Dermis microvascular lymphatic vessel endothelial cell (primary cell): ENCODE results near the gene SH3RF3. TPM values are rescaled to one million over a fixed set of nuclear protein-coding genes. Genes with fewer than 3 reads are reported as not detected.

Source experiments
- DNase-seq, 2 donors: peaks; one replicate each; pipeline versions ENCODE4 v3.0.0 to v3.0.0-alpha.2; 2010; ENCODE audit warnings: low read depth in 2 of 2
- total RNA-seq: library from RNA; depleted of rRNA; stranded (reverse); fragments of >200 nt; gene quantifications from 2 replicates; pipeline ENCODE4 v1.2.1, GENCODE V29; 2014

SH3RF3 gene
- total RNA-seq, 1 donor from 2014 or later: 4.5 TPM

DNA sequence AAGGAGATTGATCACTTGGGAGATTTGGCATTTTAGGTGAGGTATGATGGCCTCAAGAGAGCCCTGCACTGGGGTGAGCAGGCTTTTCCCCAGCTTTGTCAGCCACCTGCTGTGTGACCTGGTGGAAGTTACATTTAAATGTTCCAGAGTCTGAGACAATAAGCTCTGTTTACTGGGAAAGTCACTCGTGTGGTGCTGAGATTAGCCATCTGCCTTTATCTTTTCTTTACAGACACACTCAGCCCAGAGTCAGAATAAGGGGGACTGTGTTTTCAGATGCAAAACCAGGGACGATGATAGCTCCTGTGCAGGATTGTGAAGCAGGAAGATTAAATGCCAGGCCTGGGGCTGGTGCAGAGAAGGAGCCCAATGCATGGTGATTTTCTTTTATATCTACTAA lies 47.9 kb downstream of the SH3RF3 start:
- DNase-seq: peak in 1 of 2 donors; percentile 41

DNA sequence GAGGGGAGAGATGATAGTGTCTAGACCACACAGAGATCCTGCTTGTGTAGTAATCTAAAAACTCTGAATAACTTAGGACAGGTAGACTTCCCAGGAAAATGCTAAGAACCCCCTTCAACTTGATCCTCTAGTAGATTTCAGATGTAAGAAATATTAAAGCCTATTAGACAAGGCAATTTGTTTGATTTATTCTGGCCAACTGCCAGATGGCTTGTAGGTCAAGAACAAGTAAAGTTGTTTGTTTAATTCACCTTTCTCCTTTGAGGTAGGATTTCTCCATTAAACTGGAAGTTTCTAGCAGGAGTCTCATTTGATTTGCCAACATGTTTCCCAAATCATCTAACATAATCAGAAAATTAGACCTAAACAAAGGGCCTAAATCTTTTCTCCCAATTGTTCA lies 48.6 kb downstream of the SH3RF3 start:
- peak in 1 of 2 donors; percentile 13 for DNase-seq

- DNase-seq: no peak
These were observed 50.0 kb downstream of the SH3RF3 start for GRCh38 chr2:109178968-109179367.

- no peak for DNase-seq
These were observed 51.8 kb downstream of the SH3RF3 start for GRCh38 chr2:109180786-109181185.

DNA sequence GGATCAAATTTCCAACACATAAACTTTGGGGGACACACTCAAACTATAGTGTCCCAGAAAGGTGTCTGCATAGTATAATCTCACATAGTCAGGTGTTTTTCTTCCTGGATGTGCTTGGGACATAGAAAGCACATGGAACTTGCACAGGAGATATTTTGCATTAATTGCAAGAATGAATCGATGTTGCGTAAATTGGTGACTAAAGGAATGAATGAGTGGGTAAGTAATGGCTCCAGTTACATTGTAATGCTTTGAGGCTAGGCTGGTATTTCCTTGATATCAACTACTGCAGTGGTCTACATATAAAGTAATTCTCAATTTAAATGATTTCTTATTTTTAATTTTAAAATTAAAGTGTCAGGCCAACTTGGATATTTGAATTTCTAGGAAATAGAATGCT lies 53.4 kb downstream of the SH3RF3 start:
- DNase-seq: no peak

- no peak for DNase-seq
These were observed 54.9 kb downstream of the SH3RF3 start for GRCh38 chr2:109183871-109184270.

GRCh38 chr2:109184368-109184767 lies 55.4 kb downstream of the SH3RF3 start:
- no peak for DNase-seq

GRCh38 chr2:109185338-109185737 lies 56.3 kb downstream of the SH3RF3 start:
- DNase-seq: peak in 1 of 2 donors; percentile 56

DNA sequence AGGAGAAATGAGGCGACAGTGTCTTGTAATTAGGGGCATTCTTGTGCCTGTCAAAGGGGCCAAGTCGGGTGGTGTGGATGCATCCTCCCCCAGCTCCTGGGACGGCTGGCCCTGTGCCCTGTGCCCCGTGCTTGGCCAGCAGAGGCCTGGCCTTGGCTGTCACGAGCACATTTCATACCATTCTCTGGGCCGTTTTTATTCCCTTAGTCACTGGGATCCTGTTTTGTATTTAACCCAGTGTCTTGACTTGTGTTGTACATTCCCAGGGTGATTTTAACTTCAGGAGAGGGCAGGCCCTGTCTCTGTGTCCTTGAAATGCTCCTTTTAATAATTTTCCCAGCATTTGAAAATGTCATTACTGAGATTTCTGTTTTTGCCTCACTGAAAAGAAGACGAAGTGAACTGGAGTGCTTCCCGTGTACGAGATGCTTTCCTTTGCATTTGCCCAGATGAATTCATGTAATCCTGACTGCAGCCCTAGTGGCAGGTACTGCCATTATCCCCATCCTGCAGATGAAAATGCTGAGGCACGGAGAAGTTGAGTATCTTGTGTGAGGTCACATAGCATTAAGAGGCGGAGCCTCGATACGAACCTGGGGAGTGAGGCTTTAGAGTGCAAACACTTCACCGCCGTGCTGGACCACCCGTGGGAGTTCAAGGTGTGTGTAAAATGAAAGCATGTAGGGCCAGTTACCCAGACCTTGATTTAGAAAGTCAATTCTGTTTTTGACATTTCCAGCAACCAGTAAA lies 57.0 kb downstream of the SH3RF3 start:
- peak in 1 of 2 donors; percentile 73 for DNase-seq

GRCh38 chr2:109186656-109187250 lies 57.7 kb downstream of the SH3RF3 start:
- DNase-seq: no peak

- DNase-seq: no peak
These were observed 58.9 kb downstream of the SH3RF3 start for GRCh38 chr2:109187711-109188495.

DNA sequence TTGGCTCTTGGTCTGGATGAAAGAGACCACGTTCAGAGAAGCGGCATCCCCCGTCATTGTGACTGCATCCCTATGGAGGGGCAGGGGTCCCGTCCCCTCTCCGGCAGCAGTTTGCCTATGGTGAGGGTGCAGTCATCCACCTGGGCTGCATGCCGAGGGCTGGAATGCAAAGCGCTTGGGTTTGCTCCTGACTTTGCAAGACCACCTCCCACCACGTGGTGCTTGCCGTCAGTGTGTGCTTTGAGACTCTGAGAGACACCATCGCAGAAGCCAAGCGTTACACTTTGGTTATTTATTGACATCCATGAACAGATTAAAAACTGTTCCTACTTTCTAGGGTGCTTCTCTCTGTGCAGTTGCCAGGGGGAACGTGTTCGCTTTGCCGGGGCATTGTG lies 59.5 kb downstream of the SH3RF3 start:
- DNase-seq: no peak

DNA sequence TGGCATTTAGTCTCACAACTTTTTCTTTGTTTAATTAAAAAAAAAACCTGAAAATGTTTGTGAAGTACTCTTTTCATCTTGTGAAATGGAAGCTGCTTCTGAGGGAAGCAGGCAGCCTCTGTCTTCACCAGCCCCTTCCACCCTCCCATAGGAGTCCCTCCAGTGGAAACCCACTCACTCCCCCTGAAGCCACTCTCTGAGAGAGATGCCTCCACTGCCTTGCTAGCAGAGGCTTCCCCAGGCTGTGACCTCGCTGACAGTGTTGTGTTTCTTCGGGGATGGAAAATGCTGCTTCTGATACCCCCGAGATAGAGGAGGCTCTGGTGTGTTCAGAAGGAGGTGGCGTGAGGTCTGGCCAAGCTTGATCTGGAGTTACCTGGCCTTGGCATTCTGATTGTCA lies 59.9 kb downstream of the SH3RF3 start:
- DNase-seq: no peak

- no peak for DNase-seq
These were observed 60.7 kb downstream of the SH3RF3 start for GRCh38 chr2:109189751-109190150.

DNA sequence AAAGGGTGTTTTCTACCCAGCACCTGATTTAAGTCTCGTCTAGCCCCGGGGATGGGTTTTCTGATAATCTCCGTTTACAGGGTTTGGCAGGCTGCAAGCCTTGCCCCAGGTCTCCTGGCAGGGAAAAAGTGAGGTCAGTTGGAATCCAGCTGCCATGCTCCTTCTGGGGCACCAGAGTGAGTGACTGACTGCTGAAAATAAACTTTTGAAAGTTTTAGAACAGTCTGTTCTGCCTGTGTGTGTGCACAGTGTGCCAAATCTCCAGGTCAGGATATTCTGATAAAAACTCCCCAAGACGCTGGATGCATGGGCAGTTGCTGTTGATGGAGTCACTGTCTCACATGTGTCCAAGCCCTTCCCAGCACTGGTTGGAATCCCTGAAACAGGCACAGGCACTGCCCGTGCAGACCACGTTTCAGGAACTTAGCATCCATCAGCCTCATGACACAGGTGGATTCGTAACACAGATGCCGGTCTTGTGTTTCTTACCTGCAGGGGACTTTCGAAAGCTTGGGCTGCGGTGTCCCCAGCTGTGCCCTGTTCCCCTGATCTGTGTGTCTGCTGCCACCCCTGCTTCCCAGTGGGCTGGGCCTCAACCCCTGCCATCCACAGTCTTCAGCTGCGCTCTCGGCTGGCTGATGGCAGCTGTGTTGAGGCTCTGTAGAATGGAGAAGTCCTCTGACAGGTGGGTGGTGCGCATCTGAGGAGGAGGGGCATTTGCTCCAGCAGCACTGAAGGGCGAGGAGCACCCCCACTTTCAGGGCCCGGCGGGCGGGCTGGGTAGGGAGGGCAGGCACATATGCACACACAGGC lies 65.0 kb downstream of the SH3RF3 start:
- DNase-seq: no peak

DNA sequence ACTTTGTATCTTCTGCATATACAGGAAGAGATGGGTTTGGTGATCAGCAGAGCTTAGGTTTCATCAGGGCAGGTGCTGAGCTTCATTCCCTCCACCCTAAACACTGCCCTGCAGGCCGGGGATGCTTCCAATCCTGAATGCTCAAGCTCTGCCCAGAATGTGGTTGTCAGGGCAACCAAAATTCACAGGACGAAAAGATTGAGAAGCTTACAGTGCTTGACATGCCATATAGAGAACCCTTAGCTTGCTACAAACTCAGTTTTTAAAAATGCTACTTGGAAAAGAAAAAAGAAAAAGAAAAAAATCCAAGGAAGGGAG lies 65.6 kb downstream of the SH3RF3 start:
- DNase-seq: no peak

DNA sequence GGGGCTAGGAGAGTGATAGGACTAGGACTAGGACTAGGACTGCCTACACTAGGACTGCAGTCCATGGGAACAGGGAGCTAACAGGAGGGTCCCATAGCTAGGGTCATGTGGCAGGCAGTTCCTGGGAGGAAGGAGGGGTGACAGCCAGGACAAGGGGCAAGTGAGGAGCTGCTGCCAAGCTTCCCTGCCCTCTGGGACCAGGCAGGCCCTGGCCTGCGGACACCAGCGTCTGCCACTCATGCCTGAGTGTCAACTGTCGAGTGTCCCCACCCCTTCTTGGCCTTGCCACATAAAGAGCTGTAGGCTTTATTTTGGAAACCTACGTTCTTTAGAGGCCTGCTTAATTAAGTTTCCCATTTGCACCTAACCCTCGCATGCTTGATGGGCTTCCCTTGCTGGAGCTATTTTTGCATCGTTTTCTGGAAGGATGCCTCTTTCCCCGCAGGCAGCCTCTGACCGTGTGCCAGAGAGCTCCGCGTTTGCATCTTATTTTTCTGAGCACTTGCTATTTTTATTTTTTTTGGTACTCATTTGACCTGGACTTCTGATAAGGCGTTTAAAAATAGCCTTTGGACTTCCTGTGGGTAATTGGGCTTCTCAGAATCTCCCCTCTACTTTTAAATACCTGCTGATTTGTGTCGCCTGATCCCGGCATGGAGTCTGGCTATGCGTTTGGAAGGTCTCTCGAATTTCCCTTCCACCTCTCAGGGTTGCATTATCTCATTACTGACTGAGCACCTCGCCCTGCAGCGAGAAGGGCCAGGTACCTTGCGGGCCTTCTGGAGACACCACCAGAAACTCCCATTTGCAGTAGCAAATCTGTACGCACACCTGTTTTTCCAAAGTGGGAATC lies 66.4 kb downstream of the SH3RF3 start:
- DNase-seq: no peak

DNA sequence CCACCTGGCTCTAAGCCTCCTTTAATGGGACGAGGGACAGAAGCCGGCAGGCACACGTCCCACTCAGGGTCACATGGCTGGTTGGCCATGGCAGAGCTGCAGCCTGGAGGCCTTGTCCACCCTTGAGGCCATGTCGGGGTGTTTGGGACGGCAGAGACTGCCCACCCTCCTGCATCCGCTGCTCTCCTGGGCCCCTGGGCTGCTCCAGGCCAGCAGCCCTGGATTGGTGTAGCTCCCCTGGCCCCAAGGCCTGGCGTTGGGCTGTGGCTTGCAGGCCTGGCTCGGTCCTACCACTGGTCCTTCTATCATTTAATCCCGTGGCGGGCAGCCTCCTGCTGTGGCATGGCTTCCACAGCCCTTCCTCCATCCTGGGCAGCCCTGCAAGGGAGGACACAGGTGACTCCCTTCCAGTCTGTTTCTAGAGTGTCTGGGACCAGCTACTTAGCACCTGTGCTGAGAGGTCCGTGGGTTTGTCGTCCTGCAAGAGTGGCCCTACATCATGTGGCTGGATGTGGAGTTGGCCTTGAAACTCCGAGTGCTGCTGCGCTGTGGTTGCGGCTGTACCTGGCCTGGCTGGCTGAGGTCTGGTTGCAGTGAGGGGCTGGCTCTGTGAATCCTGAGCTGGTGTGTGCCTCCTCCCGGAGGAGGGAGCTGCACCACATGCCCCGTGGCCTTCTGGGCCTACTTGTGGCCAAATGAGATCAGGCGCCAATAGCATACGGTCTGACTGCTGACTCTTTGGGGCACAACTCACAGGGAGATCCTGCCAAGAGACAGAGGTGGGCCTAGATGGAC lies 67.3 kb downstream of the SH3RF3 start:
- DNase-seq: no peak

DNA sequence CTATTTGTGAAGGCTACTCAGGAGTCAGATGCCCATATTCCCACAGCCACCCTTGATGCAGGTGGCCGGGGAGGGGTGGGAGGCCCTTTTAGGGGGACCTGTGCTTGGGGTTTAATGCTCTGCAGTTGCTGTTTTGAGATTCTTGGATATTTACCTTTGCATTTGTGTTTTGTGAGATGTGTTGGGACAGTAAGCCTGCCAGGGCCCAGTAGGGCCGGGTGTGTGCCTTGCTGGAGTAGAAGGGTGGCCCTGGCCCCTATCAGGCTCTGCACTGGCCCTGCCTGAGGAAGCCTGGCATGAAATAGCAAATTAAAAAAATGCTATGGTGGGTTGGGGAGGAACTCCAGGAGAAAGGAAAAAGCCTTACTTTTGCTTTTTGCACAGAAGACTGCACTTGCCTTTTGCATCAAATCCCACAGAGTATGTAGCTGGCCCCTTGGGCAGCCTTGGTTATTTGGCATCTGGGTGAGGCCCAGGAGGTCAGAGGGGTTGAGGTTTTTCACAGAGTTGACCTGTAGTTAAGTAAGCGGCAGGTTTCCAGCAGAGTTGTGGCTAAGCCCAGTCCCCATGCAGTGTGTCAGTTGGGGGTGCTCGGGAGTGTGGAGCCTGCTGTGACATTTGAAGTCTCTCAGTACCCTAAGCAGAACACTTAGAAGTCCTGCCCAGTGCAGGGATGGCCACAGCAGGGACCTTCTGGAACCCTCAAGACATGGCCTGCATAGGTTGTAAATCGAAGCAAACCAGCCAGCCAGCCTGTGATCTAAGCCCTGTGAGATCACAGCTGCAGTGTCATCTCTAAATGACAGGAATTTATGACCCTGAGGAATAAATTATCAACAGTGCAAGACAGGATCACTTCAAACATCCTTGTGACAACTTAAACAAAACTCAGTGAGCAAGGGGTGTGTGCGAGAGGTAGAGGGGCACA lies 68.8 kb downstream of the SH3RF3 start:
- no peak for DNase-seq
